Glomerular visceral epithelial cell (primary cell): ENCODE results near the gene TSPAN18.

Experiments used
- DNase-seq: peaks from one replicate; pipeline ENCODE4 v3.0.0-alpha.2; 2016; ENCODE audit errors: extremely low spot score

TSPAN18 gene, protein sequence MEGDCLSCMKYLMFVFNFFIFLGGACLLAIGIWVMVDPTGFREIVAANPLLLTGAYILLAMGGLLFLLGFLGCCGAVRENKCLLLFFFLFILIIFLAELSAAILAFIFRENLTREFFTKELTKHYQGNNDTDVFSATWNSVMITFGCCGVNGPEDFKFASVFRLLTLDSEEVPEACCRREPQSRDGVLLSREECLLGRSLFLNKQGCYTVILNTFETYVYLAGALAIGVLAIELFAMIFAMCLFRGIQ

GRCh38 chr11:44726283-44727113 lies at the start of gene TSPAN18:
TSPAN18 (plus strand) TSS chr11:44726962; CDS start chr11:44906417, 179,455 bp downstream.
- DNase-seq = peak; percentile 23

GRCh38 chr11:44680982-44681597 lies 45.7 kb upstream of the TSPAN18 start:
- DNase-seq = peak; percentile 32

DNA sequence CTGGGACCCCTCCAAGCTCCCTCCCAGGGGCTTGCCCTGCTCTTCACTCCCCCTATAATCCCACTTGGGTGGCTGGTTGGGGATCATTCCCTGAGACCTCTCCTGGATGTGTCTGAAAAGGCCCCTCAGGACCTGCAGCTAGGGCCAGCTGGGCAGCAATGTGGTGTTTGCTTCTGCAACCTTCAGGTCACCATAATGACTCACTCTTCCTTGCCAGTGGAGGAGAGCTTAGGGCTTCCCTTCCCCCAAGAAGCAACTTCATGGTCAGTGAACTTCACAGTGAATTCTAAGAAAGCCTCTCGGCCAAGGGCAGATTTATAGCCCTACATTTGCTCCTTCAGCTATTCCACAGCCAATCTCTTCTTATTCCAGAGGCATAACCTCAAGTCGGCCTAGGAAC lies 45.1 kb upstream of the TSPAN18 start:
- peak; percentile 69 for DNase-seq

DNA sequence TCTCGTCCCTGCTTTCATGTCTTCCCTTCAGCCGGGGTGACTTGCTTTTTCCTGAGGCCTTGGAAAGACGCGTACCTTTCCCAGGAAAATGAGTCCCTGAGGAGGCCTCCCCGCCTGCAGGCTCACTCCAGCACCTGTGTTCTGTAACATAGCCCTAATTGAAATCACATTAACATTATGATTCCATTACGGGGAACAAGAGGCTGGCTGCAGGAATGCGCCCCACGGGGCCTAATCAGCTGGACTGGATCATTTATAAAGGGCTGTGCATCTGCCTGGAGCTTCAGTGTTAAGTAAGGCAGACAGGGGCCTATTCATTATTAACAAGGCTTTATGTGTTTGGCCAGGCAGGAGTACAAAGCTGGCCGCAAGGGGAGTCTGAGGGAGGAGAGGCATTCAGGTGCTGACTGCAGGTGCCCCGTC lies 41.9 kb upstream of the TSPAN18 start:
- no peak for DNase-seq

GRCh38 chr11:44687388-44687787 lies 39.4 kb upstream of the TSPAN18 start:
- DNase-seq = no peak

DNA sequence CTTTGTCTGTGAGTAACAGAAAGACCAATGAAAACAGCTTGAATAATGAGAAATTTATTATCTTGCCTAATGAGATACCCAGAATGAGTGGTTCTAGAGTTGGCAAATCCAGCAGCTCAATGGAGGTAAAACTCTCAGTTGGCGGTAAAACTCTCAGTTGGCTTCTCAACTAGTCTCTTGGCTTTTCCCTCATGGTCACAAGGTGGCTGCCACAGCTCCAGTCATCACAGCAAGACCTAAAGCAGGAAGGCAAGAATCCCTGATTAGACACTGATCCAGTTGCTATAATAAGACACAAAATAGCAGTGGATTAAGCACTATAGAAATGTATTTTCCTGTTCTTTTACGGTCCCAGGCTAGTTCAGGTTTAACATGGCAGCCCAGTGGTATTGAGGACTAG lies 37.5 kb upstream of the TSPAN18 start:
- DNase-seq = no peak

- DNase-seq = no peak
Observed at GRCh38 chr11:44690651-44691050, 36.1 kb upstream of the TSPAN18 start.

DNA sequence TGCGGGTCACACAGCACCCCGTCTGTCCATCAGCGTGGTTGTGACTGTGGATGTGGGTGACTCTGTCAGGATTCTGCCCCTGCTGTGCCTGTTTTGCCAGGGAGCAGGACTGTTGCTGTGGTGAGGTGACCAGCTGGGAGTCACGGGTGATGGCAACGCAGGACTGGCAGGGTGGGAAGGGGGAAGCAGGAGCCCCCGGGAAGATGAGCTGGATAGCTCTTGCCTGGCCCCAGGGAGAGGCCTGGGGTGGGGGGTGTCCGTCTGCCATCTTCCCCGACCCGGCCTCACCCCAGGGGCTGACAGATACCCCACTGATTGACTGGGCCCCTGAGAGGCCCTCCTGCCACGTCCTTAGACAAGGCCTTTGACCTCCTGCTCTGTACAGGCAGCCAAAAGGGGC lies 34.3 kb upstream of the TSPAN18 start:
- DNase-seq = no peak

DNA sequence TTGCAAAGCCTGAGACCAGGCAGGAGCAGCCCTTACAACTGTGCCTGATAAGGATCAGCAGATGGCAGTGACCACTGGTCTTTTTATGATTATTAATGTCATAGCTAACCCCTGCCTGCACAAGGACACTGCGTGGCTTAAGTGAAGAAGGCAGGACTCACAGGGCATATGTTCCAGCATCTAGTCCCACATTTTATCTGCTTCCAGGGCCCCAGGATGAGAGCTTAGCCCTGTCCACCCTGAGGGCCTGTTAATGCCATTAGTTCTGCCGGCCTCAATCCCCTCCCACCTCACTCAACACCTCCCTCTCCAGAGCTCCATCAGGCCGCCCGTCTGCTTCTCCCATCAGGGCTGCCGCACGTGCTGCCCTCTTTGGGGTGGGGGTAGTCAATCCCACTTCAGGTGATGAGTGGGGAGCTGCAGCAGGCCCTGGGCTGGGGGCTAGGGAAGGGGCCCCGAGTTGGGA lies 33.1 kb upstream of the TSPAN18 start:
- DNase-seq = no peak

DNA sequence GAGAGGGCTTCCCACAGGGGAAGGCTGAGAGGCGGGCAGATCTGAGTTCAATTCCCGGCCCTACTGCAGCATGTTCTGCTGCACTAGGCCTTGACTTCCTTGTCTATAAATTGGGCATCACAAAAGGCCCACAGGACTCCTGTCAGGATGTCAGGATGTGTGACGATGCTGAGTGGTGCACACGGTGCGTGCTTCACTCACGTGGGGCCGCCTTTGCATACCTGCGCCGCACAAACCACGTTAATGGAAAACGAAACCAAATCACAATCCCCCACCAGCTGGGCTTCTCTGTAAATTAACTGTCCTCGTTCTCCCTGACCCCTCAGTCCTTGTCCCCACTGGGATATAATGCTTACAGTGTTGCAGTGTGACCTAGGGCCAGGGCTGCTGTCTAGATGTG lies 32.3 kb upstream of the TSPAN18 start:
- DNase-seq = no peak

DNA sequence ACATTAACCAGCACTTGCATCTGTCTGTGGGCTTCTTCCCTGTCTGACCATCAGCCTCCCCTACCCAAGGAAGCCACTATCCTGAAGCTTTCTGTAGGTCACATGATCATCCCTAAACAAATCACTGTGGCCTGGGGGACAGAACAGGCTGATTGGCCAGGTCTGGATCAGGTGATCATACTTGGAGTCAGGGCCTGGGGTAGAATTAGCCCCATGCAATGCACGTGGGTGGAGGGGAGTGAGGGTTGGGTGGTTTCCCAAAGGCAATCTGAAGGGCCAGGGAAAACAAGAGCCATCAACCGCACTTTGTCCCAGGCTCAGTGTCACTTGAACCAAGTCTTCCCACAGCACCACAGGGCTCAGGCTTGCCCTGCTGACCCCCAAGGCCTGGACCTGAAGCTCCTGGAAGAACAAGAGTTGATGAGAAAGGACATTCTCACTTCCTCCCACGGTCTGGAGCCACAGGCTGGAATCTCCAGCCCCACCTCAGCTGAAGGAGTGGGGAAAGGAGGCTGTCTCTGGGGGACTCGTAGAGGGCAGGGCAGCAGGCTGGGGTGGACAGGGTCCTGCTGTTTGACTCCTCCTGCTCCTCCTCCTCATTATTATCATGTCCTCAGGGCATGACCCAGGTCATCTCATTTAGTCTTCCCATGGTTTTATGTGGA lies 31.5 kb upstream of the TSPAN18 start:
- no peak for DNase-seq

DNA sequence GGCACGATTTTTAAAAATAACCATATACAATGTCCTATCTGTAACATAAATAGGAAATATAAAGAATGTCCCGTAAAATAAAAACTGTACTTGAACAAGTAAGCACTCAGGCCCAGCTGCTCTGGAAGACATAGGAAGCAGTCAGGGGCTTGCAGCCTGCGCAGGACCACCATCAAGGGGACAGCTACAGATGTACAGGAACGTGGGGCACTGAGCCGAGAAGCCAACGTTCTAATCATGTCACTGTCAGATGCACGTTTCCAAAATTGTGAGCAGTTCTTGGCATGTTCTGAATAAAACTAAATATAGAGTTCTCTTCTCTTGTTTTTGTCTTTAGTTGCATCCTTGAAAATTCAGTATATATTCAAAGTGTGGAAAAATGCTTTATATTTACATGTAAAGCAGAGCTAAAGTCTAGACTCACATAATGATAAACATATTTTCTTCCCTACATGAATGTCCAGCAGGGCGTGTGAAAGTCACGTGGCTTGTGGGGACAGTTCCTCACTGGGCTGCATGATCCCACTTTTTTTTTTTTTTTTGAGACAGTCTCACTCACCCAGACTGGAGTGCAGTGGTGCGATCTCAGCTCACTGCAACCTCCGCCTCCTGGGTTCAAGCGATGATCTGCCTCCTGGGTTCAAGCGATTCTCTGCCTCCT lies 28.4 kb upstream of the TSPAN18 start:
- DNase-seq = no peak

GRCh38 chr11:44699497-44700408 lies 27.0 kb upstream of the TSPAN18 start:
- DNase-seq = no peak

- no peak for DNase-seq
Observed at GRCh38 chr11:44701276-44701675, 25.5 kb upstream of the TSPAN18 start.

DNA sequence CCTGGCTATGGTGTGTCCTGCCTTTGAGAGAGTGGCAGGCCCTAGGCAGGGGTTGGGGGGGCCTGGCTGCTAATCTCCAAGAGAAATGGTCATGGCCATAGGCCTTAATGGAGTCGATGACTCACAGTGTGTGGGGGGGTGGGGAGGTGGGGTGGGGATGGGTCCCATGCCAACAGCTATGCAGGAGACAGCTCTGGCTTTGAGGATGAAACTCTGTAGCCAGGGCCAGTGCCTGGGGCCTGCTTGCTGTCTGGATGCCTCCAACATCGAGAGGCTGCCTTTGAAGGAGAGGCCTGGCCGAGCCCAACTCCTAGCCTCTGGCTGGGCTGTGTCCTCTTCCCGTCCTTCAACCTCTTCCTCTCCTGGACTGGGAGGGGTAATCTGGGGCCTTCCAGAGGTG lies 23.9 kb upstream of the TSPAN18 start:
- peak; percentile 33 for DNase-seq

DNA sequence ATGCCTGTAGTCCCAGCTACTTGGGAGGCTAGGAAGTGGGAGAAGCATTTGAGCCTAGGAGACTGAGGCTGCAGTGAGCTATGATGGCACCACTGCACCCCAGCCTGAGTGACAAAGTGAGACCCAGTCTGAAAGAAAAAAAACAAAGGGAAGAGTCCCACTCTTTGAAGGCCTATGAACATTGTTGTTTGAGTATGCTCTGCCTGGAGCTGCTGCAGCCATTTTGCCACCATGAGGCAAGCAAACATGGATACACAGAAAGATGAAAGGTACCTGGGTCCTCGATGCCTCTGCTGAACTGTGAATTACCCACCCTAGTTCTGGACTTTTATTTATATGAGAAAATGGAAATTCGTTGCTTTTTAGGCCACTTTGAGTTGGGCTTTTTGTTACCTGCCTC lies 19.7 kb upstream of the TSPAN18 start:
- DNase-seq = no peak

DNA sequence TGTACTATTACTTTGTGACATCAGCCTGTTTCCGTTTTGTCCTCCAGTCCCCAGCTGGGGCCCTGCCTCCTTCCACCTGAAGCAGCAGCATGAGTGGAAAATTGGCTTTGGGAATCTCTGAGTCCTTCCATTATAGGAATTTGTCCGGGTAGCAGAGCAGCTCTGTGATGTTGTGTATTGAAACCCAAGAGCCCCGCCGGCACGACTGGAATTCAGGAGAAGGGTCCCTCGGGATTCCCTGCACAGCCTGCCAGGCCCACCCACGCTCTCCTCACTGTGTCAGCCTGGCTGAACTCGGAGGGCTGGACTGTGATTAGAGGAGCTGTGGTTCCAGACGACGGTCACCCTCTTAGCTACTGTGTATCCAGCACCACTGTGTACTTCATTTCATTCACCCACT lies 18.8 kb upstream of the TSPAN18 start:
- no peak for DNase-seq

DNA sequence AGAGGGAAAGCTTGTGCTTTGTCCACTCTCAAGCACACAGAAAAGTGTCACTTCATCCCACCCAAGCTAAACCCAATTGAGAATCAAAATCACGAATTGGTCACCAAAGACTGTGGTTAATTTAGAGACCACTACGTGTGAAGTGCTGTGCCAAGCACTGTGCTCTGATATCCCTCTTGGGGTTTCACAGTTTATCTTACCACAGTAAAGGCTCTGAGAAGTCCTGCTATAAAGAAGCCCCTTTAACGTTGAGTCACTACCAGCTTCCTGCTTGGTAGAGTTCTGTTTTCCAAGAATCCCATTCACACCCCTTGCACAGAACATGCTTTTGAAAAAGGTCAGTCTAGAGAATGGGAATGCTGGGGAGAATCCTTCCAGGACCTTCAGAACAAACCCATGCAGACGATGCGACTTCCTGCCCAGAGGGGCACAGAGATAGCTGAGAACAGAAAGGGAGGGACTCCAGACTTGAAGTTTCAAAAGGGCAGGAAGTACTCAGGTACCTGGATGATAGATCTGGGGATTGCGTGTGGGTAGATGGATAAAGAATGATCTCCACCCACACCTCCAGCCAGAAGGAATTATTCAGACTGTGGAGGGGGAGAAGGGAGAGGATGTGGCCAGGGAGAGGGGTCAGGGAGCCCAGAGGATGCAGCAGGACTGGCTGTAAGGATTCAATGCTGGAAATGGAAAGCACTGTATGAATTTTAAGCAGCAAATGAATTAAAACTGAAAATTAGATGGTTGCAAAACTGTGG lies 18.1 kb upstream of the TSPAN18 start:
- no peak for DNase-seq

DNA sequence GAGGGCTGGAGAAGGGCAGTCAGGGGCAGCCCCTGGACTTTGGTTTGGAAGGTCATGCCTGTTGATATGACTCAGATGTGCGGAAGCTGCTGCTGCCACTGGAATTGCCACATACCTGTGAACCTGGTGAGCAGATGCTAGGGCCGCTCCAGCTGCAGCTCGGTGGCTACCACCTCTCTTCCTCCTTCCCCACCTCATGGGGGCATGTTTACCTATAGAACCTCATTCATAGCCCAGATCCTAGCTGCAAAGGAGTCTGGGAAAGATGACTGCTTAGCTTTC lies 17.5 kb upstream of the TSPAN18 start:
- DNase-seq = peak; percentile 68

GRCh38 chr11:44709966-44710365 lies 16.8 kb upstream of the TSPAN18 start:
- peak; percentile 72 for DNase-seq
